OCI-M2 (cell line): ENCODE results near the gene PIAS3.
"Not testable (repeated sequence)": the region's sequence is repeated elsewhere in the genome, so short reads cannot be mapped to it uniquely, and the experiment has no call there.

Source experiments
- DNase-seq: peaks from one replicate; lab custom pipeline; 2025; ENCODE audit not compliant: unreplicated experiment; lab: John Stamatoyannopoulos, UW

The PIAS3 gene

DNA sequence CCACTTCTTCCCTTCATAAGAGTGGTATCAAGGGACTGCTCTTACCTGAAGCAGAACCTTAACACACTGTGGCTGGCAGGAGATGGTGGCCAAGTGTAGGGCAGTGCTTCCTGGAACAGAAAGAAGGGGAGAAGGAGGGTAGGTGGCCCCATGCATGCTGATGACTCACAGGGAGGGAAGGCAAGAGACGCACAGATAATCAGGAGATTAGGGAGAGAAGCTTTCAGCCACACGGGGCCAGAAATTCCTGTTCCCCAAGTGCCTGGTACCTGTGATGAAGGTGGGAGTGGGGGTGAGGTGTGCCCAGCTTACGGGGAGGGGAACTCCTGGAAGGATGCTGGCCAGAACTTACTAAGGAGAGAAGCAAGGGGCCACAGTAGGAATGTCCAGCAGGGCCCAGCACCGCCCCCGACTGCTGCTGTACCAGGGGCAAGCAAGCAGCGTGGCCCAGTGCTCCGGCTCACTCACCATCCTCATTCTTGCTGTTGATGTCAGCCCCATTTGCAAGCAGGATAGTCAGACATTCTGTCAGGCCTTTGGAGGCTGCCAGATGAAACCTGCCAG lies 19.1 kb upstream of the PIAS3 start:
- DNase-seq: no peak

DNA sequence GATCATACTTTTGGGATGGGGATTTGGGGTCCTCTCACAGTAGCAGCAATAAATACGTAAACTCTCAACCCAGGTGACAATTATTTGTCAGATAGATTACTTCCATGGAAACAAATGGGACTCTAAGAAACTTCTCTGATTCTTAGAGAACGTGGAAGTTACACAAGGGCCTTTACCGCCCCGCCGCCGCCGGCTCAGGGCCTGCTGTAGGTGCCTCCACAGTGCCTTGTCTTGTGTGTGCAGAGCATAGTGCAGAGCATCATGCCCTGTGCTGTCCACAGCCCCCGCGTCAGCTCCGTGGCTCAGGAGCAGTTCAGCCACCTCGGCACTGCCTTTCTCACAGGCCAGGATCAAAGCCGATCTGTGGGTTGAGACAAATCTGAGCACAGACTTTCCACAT lies 15.8 kb upstream of the PIAS3 start:
- DNase-seq: no peak

DNA sequence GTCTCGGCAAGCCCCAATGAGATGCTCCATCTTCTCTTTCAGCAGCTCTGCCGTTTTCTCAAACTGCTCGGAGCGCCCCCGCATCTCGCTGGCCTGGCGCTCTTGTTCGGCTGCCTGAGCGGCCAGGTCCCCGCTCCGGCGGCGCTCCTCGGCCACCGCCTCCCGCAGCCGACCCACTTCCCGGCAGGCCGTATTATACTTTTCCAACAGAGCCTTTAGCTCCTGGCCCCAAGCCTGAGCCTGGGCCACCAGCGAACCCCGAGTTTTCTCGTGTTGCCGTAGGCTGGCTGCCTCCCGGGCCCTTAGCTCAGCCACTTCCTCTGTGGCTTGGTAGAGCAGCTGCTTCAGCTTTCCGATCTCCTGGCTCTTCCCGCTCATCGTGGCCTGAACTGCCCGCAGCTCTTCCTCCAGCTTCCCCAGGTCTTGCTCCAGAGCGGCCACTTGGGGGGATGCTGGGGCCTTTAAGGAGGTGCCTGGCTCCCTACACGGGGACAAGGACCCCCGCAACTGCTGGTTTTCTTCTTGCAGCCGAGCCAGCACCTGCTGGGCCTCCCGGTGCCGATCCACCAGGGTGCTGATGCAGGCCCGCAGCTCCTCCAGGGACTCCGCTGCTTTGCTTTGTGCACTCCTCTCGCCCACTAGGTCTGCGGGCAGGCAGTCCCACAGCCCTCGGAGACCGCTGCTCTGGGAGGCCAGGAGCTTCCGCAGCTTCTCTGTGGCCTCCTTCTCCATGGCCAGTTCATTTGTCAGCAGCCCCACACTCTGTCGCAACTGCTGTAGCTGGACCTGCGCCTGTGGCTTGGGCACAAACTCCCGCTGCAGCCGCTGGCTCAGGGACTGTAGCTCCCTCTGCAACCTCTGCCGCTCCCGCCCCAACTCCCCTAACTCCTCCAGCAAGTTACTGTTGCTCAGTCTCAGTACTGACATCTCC lies 13.4 kb upstream of the PIAS3 start:
- DNase-seq: no peak

DNA sequence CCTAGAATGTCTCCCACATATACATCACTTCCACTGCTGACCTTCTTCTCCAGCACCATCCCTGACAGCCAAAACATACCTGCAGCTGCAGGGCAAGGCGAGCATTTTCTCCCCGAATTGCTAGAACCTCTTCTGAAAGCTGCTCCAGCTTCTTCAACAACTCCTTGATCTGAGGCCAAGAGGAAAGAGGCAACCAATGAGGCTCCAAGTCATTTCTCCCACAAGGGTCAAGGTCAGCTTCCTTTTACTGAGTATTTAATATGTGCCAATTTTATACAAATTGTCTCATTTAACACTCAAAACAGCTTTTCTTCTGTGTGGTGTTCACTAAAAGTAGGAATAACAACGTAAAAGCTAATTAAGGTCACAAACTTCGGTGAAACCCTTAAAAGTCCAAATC lies 9.4 kb upstream of the PIAS3 start:
- no peak for DNase-seq

DNA sequence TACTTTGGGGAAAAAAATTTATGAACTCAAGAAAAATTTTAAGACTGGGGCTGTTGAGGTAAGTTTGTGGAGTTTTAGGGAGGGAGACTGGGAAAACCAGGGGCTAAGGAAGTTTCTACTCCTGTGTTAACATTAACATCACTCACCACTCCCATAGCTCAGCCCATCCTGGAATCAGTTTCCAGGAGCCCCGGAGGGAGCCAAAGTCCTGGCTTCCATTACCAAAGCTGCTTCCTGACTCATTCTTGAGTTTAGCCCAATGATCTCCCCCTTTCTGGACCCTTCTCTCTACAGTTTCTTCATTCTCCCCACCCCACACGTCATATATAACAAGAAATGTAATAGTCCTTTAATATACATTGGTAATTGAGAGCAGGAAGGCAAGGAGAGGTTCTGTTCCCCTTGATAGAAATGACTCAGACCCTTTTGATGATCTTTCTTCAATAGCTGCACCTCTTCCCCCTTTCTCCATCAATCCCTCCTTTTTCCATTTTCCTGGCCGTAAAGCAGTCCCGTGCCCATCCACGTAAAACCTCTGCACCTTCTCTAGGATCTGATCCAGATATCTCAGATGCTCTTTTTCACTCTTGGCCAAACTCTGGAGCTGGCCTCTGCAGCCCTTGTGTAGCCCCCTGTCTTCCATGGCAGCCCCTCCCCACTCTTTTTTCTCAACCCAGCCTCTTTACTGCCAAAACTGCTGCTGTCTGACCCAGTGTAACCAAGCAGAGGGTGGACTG lies 4.6 kb upstream of the PIAS3 start:
- DNase-seq: no peak

DNA sequence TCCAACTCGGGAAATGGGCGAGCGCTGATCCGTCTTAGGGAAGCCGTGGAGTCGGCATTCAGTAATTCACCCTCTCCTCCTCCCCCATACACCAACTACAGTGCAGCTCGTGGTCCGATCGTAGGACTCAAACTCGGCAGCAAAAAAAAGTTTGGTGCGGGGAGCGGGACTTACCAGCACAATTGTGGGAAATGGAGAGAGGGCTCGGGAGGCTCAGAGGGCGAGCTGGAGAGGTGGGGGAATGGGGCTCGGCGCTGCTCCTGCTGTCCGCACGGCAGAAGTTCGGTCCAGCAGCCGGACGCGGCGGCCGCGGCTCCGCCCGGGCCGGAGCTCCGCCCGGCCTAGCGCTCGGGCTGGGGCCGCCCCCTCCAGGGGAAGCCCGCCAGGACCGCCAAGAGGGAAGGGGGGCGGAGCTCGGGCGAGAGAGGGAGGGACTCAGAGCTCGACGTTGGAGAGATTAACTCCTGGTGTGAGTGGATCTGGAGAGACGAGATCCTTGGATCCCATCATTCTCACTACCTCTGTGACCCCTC lies 676 bp upstream of the PIAS3 start:
- peak; percentile 17 for DNase-seq

DNA sequence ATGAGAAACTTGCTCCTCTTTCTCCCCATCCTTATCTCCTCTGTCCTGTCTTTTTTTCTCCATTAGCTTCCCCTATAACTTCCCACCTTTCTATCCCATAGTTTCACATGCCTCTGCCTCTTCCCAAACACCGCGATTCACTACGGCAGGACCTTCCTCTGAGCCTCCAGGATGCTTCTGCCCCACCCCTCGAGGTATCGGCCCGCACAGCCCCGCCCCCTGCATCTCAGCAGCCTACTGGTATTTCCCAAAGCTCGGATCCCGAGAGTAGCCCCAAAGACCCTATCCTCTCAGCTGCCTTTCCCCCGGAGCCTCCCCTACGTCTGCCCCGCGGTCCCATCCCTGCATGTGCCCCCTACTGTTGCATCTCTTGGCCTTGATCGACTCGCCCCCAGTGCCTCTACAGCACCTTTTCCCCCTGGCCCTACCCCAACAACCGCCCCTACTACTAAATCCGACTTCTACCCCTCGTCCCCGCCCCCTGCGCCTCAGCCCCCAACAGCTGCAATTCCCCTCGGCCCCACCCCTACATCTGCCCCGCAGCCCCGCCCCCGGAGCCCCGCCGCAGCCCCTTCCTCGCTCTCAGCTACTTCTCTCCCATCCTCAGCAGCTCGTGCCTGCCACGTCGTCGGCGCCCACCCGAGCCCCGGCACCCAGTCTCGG lies 512 bp downstream of the PIAS3 start:
- no peak for DNase-seq

DNA sequence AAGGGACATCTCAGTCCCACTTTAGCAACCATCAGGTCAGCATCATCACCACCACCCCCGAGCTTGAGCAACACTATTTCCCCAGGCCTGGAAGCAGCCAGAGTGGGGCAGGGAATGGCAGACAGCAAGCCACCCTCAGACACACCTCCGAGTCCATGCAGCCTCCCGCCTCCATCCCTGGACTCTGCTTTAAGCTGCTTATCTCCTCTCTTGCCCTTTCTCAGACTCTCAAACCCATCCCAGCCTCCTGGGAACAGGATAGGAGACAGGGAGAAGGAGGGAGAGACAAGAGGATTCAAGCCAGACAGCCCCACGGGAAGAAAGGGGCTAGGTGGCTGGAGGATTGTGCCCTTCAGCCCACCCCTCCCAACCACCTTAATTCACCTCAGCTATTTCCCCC lies 1.7 kb downstream of the PIAS3 start:
- DNase-seq: no peak

DNA sequence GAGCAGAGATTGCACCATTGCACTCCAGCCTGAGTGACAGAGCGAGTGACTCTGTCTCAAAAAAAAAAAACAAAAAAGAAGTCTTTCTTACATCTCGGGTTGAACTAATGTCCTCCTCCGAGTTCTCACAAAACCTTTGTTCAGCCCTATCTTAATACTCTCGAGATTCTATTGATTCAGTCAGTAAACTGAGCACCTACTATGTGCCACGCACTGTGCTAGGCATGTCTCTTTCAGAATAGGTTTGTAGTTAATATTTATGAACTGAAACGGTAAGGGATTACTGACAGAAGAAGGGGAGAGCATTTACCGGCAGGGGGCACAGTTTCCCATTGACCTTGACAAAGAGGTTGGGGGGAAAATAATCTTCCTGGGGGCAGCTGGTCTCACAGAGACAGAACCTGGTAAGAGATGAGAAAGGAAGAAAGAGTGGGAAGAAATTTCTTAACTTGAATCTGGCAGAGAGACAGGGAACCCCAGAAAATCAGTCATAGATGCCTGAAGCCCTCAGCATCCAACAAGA lies 3.4 kb downstream of the PIAS3 start:
- DNase-seq: no peak

DNA sequence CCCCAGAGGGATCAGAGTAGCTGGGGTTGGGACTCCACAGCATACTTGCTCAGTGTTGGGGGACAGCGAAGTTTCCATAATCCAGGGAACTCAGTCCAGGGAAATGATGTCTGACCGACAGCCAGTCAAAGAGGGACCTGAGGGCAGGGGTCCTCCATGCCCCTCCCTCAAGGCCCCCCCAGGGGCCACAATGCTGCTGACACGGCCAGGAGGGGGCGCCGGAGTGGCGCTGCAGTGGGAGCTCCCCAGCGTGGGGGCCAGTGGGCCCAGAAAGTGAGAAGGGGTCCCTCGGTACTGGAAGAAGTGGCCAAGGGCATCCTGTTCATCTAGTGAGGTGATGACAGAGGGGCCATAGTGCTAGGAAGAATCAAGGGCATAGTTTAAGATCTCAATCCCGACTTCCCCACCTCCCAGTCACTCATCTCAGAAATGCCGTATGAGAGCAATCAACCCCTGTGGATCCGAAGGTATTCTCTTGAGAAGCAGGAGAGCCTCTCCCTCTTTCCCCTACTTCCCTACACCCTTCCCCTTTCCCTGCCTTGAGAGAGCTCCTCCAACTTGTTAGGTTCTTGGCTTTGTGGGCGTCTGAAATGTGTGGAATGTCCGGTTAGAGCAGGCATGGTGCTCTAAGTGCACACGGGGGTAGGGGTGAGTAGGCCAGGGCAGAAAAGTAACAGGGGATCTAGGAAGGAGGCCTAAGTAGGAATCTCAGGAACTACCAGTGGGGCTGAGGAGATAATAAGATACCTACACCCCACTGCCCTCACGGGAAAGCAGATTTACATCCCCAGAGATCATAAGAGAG lies 9.3 kb downstream of the PIAS3 start:
- no peak for DNase-seq

DNA sequence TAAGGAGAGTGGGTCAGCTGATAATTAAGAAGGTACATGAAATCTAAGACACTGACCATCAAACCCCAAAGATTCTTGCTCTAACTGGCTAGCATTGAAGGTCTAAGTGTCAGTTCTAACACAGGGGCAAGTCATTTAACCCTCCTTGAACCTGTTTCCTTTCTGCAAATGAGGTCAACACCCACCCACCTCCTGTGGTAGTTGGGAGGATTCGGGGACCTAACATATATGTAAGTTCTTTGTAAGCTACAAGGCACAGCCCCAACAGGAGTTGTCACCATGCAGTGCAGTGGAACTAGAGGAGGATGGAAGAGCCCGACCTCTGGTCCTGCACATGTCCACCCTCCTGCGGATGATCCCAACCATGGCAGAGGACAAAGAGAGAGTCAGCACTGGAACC lies 11.1 kb downstream of the PIAS3 start:
- no peak for DNase-seq

DNA sequence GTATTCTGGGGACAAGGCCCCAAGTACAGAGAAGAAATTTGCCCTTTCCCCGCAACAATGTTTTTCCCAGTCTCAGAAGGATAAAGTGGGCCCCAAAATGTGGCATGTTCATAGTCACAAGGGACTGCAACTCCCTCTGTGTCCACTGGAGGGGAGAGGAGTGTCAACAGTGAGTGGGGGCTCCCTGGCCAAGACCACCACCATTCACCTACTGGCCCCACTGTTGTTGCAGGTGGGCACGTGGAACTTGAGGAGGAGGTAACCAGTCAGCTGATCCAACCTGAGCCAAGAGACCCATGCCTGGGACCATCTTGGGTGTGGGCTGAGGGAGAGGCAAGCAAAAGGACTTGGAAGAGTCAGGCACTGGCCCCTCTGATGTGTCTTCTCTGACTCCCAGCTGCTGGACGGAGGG lies 12.7 kb downstream of the PIAS3 start:
- DNase-seq: no peak

DNA sequence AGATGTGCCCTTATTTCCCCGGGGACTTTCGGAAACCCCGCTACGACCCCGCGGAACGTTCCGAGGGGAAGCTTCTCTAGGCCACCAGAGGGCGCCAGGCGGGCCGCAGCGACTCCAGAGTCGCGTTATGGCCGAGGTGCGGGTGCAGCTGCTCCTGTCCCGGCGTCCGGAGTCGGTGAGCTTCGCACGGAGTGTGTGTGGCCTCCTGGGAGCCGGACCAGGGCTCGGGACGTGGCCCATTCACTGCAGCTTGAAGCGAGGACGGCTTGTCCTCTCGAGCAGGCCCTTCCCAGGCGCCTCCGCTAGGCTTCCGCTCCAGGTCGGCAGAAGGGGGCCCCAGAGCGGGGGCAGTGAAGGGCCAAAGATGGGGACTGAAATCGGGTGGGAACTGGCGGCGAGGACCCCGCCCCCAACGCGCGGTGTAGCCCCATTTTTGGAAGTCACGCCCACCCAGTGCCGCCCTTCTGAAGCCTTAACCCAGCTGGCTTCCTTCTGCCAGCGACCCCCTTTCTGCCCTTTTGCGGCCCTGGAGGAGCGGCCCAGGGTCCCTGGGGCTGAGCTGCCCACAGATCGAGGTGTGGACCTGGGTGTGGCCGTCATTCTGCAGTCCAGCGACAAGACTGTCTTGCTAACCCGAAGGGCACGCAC lies 13.2 kb downstream of the PIAS3 start, which contains the start of gene NUDT17:
TSS of gene NUDT17 (plus strand) at position 117 of the 648 bp plus-strand sequence. CDS start at position 128, 11 bp downstream.
- no peak for DNase-seq

DNA sequence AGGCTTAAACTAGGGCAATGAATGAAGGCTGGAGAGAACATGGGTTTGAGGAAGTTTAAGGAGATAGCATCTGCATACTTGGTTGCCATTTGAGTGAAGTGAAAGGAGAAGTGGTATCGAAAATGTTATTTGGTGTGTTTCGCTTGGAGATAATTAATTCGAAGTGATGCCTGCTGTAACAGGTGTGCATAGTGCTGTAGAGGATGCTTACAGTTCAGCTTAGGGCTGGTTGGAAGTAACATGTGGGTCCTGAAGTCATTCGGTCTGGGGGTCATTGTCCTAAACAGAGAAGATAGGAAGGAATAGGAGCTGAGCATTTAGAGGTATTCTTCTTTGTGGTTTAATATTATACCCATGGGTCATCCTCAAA lies 13.8 kb downstream of the PIAS3 start:
- peak; percentile 27 for DNase-seq

DNA sequence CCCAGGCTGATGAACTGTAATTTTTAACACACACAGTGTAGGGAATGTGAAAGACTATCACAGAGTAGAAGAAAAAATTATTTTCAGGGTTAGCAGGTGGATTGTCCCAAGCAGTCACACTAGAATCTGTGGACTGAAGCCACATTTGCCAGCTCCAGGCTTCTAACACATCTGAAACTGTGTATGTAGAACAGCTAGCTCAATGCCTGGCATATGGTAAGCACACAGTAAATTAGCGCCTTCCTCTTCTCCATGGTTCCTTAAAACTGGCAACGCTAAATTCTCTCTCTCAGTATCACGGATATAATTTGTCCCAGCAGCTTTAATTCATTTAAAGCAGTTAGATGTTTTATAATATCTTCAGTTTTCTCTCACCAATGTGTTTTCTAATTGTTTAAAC lies 15.8 kb downstream of the PIAS3 start:
- no peak for DNase-seq

DNA sequence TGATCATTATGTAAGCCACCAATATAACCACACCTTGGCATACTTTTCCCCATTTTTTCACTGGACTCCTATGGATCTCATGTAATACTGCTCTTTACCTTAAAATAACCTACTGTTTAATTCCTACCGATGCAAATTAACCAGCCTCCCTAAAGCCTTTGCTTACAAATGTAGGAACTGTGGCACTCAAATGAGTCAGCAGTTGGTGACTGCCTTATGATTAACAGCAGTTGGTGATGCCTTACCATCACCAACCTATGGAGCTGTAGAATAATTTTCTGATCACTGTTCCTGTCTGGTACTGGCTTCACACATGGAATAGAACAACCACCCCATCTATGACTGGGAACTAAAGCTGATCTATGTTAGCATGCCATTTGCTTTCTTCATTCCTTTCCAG lies 21.2 kb downstream of the PIAS3 start:
- DNase-seq: no peak

DNA sequence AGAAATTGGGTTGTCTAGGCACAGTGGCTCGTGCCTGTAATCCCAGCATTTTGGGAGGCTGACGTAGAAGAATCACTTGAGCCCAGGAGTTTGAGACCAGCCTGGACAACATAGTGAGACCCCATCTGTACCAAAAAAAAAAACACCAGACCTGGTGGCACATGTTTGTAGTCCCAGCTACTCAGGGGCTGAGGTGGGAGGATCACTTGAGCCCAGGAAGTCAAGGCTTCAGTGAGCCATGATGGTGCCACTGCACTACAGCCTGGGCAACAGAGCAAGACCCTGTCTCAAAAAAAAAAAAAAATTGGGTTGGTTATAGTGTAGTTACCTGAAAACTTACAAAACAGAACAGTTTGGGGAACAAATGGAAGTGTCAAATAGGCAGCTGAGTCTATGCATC lies 28.1 kb downstream of the PIAS3 start:
- not testable (repeated sequence) for DNase-seq

DNA sequence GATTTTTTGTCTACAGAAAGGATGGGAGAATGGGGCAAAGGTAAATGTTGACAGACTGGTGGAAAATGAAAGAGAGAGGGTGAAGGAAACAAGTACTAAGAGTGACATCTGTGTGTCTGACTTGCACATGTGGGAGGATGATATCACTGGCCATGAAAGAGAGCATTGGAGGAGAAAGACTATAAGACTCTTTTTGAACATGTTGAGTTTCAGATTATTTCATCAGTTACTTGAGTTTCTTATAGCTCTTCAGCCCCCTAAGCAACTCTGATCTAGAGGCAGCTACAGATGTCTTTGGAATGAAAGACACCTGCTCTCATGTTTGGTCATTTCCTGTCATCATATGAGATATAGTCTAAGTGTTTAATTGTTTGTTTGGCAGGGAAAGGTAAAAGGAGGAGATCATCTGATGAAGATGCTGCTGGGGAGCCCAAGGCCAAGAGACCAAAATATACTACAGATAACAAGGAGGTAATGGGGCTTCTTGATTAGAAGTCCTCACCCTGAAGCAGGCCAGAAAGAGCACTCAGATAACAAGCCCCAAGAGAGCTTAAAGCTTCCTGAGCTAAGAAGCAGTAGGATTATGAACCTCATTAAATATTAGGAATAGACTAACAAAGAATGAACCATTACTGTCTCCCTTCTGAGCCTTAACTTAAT lies 30.4 kb downstream of the PIAS3 start:
- no peak for DNase-seq

DNA sequence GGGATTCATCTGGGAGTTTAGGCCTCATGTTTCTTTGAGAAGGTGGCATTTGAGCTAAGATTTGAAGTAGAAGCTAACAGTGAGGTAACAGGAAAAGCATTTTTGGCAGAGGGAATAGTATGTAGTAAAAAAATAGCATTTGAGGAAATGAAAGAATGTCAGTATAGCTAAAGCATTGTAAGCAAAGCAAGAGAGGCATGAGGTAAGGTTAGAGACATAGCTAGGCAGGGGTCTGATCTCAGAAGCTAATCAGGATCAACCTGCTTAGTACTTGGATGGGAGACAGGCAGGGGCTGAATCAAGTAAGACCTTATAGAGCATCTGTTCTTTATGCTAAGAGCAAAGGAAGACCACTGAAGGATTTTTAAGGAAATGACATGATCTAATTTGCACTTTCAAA lies 30.9 kb downstream of the PIAS3 start:
- no peak for DNase-seq
